BLaER1 treated with 17β-estradiol and CSF1 and Interleukin-3, amounts not matched to agents 10 nM and 100 nM (cell line): ENCODE results near the gene DHRS11.

ENCODE experiments used
- H3K27ac ChIP-seq, 11 experiments: shearing (Covaris generic); formaldehyde crosslinking; 2 replicates each; pipeline ENCODE4 v1.8.1; 2022
- H3K27me3 ChIP-seq, 11 experiments: shearing (Covaris generic); formaldehyde crosslinking; 2 replicates each; pipeline ENCODE4 v1.8.1; 2022
- H3K36me3 ChIP-seq, 11 experiments: shearing (Covaris generic); formaldehyde crosslinking; 2 replicates each; pipeline ENCODE4 v1.8.1; 2022
- H3K4me1 ChIP-seq, 10 experiments: shearing (Covaris generic); formaldehyde crosslinking; 2 replicates each; pipeline ENCODE4 v1.8.1; 2022
- H3K4me2 ChIP-seq, 11 experiments: shearing (Covaris generic); formaldehyde crosslinking; 2 replicates each; pipeline ENCODE4 v1.8.1; 2022
- H3K4me3 ChIP-seq, 10 experiments: shearing (Covaris generic); formaldehyde crosslinking; 2 replicates each; pipeline ENCODE4 v1.8.1; 2022
- H3K9ac ChIP-seq, 11 experiments: shearing (Covaris generic); formaldehyde crosslinking; 2 replicates each; pipeline ENCODE4 v1.8.1; 2022
- H3K9me3 ChIP-seq, 11 experiments: shearing (Covaris generic); formaldehyde crosslinking; replicated peaks in 1 of 11; 2 replicates each; pipeline ENCODE4 v1.8.1; 2022
- H4K20me1 ChIP-seq, 11 experiments: shearing (Covaris generic); formaldehyde crosslinking; 2 replicates each; pipeline ENCODE4 v1.8.1; 2022
- Cebpa-rat ChIP-seq, 11 experiments: shearing (Covaris generic); IDR thresholded peaks; 2 replicates each; pipeline ENCODE4 v1.8.1; 2022

Gene DHRS11, protein sequence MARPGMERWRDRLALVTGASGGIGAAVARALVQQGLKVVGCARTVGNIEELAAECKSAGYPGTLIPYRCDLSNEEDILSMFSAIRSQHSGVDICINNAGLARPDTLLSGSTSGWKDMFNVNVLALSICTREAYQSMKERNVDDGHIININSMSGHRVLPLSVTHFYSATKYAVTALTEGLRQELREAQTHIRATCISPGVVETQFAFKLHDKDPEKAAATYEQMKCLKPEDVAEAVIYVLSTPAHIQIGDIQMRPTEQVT

DNA sequence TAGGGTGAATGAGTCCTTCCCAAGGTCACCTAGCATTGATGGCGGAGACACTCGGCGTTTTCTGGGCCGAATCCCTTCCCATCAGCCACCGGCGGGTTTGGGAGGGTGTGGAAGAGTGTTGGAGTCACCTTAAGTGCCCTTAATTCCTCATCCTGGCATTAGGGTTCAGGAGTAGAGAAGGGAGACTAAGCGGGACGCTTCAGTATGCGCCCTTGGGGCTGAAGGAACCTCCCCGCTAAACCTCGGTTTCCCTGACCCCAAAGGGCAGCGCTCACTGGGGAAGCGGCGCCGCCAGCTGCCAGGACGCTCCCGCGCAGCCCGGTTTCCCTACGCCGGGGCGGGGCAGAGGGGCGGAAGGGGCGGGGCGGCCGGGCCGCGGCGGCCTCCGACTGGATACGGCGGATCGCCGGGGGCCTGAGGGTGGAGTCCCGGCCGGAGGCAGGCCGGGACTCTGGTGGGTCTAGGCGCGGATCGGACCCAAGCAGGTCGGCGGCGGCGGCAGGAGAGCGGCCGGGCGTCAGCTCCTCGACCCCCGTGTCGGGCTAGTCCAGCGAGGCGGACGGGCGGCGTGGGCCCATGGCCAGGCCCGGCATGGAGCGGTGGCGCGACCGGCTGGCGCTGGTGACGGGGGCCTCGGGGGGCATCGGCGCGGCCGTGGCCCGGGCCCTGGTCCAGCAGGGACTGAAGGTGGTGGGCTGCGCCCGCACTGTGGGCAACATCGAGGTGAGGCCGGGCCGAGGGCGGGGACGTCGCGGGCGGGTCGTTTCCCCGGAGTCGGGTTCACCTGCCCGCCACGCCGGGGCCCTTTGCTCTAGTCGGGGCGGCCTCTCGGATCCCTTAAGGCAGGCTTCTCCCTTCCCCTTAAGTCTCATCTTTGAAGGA lies at the start of gene DHRS11:
DHRS11 (plus strand) TSS at position 446 of the 882 bp plus-strand sequence; CDS start at position 577, 131 bp downstream.
- no peak for TF ChIP-seq Cebpa-rat (IDR thresholded peaks at IDR 0.05)
- Histone ChIP-seq H3K27ac (peak within 1 kb of the TSS; percentile 45 to 85 (median 81)), H3K4me1 (peaks cover 23 to 28% (median 25%) of the 10 kb centered on the region in 10 experiments), H4K20me1 (peaks cover 10 to 60% (median 43%) of the 10 kb centered on the region in 11 experiments; a peak in 18 of 22 replicates), H3K4me2 (peak within 1 kb of the TSS; percentile 90 to 98 (median 97)), H3K27me3 (no peaks in the 10 kb centered on the region), H3K9me3 (no peaks in the 10 kb centered on the region), H3K4me3 (peak within 1 kb of the TSS; percentile 75 to 95 (median 92)), H3K36me3 (peaks cover 30 to 46% (median 40%) of the 10 kb centered on the region in 11 experiments), H3K9ac (peak within 1 kb of the TSS; percentile 80 to 96 (median 90))

DNA sequence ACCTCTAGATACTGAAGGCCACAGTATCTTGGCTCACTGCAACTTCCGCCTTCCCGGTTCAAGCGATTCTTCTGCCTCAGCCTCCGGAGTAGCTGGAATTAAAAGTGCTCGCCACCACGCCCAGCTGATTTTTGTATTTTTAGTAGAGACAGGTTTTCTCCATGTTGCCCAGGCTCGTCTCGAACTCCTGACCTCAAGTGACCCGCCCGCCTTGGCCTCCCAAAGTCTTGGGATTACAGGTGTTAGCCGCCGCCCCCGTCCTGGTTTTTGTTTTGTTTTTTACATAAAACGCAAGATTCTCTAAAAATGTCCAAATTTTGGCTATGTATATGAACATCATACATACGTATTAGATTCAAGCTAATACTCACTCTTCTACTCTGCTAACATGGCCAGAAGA lies 48.9 kb upstream of the DHRS11 start:
- TF ChIP-seq Cebpa-rat (IDR thresholded peaks at IDR 0.05), result no peak
- Histone ChIP-seq H3K4me2 (peak overlapping the region in 9 of 11 experiments; percentile 72 to 94 (median 91); a peak in 17 of 22 replicates), H3K9me3 (no peaks in the 10 kb centered on the region), H3K36me3 (peaks cover 24 to 52% (median 41%) of the 10 kb centered on the region in 11 experiments), H3K9ac (peak overlapping the region in 3 of 11 experiments; percentile 99 to 100 (median 99); a peak in 3 of 22 replicates), H3K4me1 (peaks cover 17 to 27% (median 22%) of the 10 kb centered on the region in 10 experiments), H3K27me3 (no peaks in the 10 kb centered on the region), H3K4me3 (0 out of 20 replicates have a peak overlapping the region, but pooled peaks of 1 of the 10 experiments have one; percentile 93), H4K20me1 (peaks cover 21 to 24% (median 22%) of the 10 kb centered on the region in 11 experiments), H3K27ac (peak overlapping the region in 2 of 11 experiments; percentile 100; a peak in 1 of 22 replicates)

DNA sequence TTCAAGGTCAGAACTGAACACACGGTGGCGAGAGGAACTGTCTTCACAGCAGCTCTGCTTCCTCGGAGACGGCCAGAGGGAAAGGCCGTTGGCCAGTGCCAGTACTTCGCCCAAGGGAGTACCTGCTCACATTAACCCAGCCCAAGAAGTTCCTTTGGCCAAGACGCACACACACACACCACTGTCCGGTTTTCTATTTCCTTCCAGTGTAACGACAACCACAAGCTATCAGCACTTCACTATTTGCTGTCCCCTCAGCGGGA lies 47.7 kb upstream of the DHRS11 start:
- Histone ChIP-seq H3K4me2 (peak overlapping the region; percentile 72 to 97 (median 92)), H3K27me3 (no peaks in the 10 kb centered on the region), H3K27ac (peak overlapping the region; percentile 98 to 100 (median 99)), H4K20me1 (peaks cover 33 to 36% (median 35%) of the 10 kb centered on the region in 11 experiments), H3K4me3 (peak overlapping the region; percentile 74 to 98 (median 89)), H3K4me1 (peaks cover 28 to 40% (median 33%) of the 10 kb centered on the region in 10 experiments), H3K9me3 (no peaks in the 10 kb centered on the region), H3K36me3 (peaks cover 22 to 52% (median 38%) of the 10 kb centered on the region in 11 experiments; a peak in 19 of 22 replicates), H3K9ac (peak overlapping the region; percentile 98 to 100 (median 99))
- TF ChIP-seq Cebpa-rat (IDR thresholded peaks at IDR 0.05), result no peak

DNA sequence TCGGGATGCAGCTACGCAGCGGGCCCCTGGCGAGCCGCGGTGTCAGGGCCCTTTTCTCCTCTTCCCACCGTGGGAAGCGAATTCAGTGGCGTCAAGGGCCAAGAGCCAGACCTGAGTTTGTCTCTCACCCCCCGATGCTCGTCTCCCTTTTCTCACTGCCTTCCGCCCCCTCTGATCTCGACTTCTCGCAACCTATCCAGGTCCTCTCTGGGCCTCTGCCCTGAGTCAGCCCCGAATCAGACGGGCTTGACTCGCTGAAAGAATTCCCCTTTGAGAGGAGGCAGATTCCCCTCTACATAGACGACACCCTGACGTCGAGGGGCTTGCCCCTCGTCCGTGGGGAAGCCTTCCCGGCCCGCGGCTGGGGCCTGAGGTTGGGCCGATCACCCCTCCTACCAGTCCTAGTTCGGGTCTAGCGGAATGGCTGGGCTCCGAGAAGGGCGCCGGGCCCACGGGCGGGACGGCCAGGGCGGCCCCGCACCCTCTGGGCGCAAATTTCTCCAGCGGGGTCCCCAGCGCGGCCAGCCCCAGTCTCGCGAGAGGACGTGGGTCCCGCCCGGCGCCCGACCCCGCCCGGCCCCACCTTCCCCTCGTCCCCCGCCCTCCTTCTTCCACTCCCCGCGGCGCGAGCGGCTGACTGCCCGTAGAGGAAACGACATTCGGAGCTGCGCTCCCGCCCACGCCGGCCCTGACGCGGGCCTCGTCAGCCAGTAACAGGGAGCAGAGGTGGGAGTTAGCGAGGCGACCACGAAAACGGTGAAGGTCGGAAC lies 47.2 kb upstream of the DHRS11 start, which contains the start of gene GGNBP2:
GGNBP2 (plus strand) TSS at position 613 of the 770 bp plus-strand sequence. CDS start 806 bp downstream, outside the sequence.
- Histone ChIP-seq H3K4me1 (peaks cover 28 to 45% (median 33%) of the 10 kb centered on the region in 10 experiments), H3K36me3 (peaks cover 25 to 52% (median 38%) of the 10 kb centered on the region in 11 experiments; a peak in 20 of 22 replicates), H3K9ac (peak within 1 kb of the TSS; percentile 98 to 100 (median 99)), H3K27me3 (no peaks in the 10 kb centered on the region), H3K9me3 (no peaks in the 10 kb centered on the region), H3K4me2 (peak within 1 kb of the TSS; percentile 89 to 100 (median 92)), H3K27ac (peak within 1 kb of the TSS; percentile 98 to 100 (median 99)), H4K20me1 (peaks cover 38 to 41% (median 40%) of the 10 kb centered on the region in 11 experiments), H3K4me3 (peak within 1 kb of the TSS; percentile 74 to 98 (median 89))
- no peak for TF ChIP-seq Cebpa-rat (IDR thresholded peaks at IDR 0.05)

DNA sequence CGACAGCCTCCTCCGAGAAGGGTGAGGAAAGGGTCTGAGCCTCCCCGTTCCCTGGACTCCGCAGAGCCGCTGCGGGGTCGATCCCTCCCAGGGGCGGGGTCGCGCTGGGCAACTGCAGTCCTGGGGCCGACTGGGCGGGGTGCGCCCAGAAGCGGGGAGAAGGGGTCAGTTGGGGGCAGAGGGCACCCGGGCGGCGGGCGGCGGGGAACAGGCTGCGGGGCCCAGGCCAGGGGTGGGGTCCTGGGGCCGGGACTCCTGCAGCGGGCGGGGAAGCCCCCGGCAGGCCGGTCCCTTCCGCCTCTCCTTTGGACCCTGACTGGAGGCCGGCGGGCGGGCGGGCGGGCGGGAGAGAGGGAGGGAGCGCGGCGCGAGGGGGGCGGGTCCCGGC lies 46.6 kb upstream of the DHRS11 start:
- Histone ChIP-seq H3K36me3 (peaks cover 21 to 52% (median 42%) of the 10 kb centered on the region in 11 experiments; a peak in 20 of 22 replicates), H3K4me2 (peak overlapping the region in 5 of 11 experiments; percentile 29 to 92 (median 51); a peak in 5 of 22 replicates), H3K9me3 (no peaks in the 10 kb centered on the region), H3K27ac (peak overlapping the region; percentile 98 to 100 (median 99)), H3K9ac (peak overlapping the region; percentile 98 to 100 (median 99)), H3K4me1 (peaks cover 33 to 50% (median 38%) of the 10 kb centered on the region in 10 experiments), H4K20me1 (peaks cover 43 to 47% (median 45%) of the 10 kb centered on the region in 11 experiments), H3K27me3 (no peaks in the 10 kb centered on the region), H3K4me3 (peak overlapping the region; percentile 74 to 98 (median 89))
- TF ChIP-seq Cebpa-rat (IDR thresholded peaks at IDR 0.05), result no peak

DNA sequence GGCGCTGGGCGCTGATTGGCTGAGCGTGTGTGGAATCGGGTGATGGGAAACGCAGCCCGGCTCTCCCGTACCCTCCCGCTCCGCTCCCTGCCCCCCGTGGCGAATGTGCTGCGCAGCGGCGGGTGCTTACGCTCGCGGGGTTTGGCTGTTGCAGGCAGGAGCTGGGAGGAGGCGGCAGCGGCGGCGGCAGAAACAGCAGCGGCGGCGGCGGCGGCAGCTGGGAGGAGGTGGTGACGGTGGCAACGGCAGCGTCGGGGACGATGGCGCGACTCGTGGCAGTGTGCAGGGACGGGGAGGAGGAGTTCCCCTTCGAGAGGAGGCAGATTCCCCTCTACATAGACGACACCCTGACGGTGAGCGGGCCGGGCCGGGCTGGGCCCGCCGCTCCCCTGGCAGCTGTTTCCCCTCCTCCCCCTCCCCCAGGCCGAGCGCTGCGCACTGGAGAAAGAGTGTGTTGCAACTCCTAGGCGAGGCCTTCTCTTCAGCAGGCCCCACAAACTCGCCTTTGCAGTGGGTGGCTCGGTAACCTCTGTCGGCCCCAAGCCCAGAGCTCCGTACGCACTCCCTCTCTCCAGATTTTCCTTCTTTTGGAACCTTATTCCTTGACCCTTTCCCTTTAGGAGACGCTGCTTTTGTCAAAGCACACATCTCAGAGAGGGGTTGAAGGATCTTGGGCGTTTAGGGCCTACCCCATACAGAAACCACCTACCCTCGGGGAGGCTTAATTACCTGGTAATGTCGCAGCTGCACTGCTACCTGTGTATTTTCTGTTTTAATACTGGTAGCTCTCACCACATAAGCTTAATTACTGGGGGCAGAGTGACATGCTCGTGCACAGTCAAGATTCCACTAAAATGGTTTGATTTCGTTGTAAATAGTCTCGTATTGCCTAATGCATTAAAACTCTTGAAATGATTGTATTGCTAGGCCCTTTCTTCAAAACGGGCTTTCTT lies 45.9 kb upstream of the DHRS11 start:
- peaks cover 39 to 57% (median 45%) of the 10 kb centered on the region in 10 experiments for H3K4me1 ChIP-seq
- peaks cover 15 to 52% (median 39%) of the 10 kb centered on the region in 11 experiments; a peak in 20 of 22 replicates for H3K36me3 ChIP-seq
- H3K4me3 ChIP-seq, result peak overlapping the region; percentile 74 to 98 (median 89)

DNA sequence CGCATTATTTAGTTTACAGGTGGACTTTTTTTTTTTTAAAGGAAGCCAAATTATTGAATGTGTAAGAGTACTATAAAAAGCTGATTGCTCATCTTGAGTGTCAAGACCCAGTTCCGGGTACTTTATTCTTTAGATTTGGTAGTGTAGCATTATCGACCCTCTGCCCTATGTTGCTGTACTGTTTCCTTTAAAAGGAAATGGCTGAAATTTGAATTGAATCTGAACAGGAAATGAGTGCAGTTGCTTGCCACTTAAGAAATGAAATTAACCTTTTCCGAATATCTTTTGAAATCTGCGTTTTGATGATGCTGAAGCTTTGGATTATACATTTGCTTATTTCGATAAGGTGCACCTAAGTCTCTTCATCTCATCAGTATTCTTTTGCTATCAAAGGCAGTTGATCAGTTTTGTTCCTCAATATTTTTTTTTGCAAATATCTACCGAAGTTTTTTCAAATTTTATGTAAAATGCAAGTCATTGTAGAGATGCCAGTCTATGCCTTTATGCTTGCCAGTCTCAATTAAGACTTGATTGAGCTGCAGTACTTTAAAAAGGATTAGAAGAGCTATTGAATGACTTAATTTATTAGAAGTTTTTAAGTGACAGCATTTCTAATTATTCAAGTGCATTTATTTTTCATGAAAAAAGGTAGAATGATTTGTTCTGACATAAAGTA lies 45.1 kb upstream of the DHRS11 start:
- Histone ChIP-seq H3K4me3 (peak overlapping the region; percentile 74 to 98 (median 89)), H3K4me1 (peaks cover 45 to 65% (median 51%) of the 10 kb centered on the region in 10 experiments), H4K20me1 (peaks cover 58 to 62% (median 60%) of the 10 kb centered on the region in 11 experiments), H3K4me2 (peak overlapping the region; percentile 85 to 100 (median 90)), H3K27me3 (no peaks in the 10 kb centered on the region), H3K9ac (peak overlapping the region; percentile 90 to 100 (median 99)), H3K36me3 (peaks cover 16 to 57% (median 44%) of the 10 kb centered on the region in 11 experiments; a peak in 20 of 22 replicates), H3K27ac (peak overlapping the region; percentile 82 to 100 (median 99); a peak in 21 of 22 replicates), H3K9me3 (no peaks in the 10 kb centered on the region)
- no peak for TF ChIP-seq Cebpa-rat (IDR thresholded peaks at IDR 0.05)

More for the DNA sequence above, 45.9 kb upstream of the DHRS11 start:
- Histone ChIP-seq H3K4me2 (peak overlapping the region; percentile 85 to 100 (median 90)), H3K27me3 (no peaks in the 10 kb centered on the region), H4K20me1 (peaks cover 50 to 53% (median 52%) of the 10 kb centered on the region in 11 experiments), H3K27ac (peak overlapping the region; percentile 82 to 100 (median 99)), H3K9me3 (no peaks in the 10 kb centered on the region), H3K9ac (peak overlapping the region; percentile 90 to 100 (median 99))
- peak in 10 of 11 experiments; percentile 20 to 91 (median 81); a peak in 17 of 22 replicates for TF ChIP-seq Cebpa-rat (IDR thresholded peaks at IDR 0.05)
